WERI-Rb-1 (cell line): Measurements from ENCODE around the gene RHEBL1.
A peak's percentile ranks its signal among the peaks of the same experiment; 100 is the strongest.

Source experiments
- DNase-seq: peaks from one replicate; pipeline ENCODE4 v3.0.0-alpha.2; 2020
- H3K27ac ChIP-seq: fragments of 250-450 bp; sonication (Bioruptor Pico); 2 replicates; pipeline ENCODE4 v1.5.1; 2020; ENCODE audit warnings: mild to moderate bottlenecking, moderate library complexity
- H3K27me3 ChIP-seq: fragments of 250-450 bp; sonication (Bioruptor Pico); 2 replicates; pipeline ENCODE4 v1.5.1; 2021; ENCODE audit warnings: mild to moderate bottlenecking, low read depth, moderate library complexity; ENCODE audit not compliant: insufficient read depth, severe bottlenecking
- H3K36me3 ChIP-seq: fragments of 250-450 bp; sonication (Bioruptor Pico); 2 replicates; pipeline ENCODE4 v1.5.1; 2020; ENCODE audit warnings: mild to moderate bottlenecking, moderate library complexity
- H3K4me3 ChIP-seq: 2 replicates; pipeline ENCODE4 v1.5.1; 2011; ENCODE audit warnings: low read depth, mild to moderate bottlenecking, control low read depth, low read length
- H3K9me3 ChIP-seq: fragments of 250-450 bp; sonication (Bioruptor Pico); 2 replicates; pipeline ENCODE4 v1.5.1; 2021; ENCODE audit warnings: mild to moderate bottlenecking, moderate library complexity; ENCODE audit not compliant: severe bottlenecking
- CTCF ChIP-seq: IDR thresholded peaks from 2 replicates; pipeline ENCODE4 v1.5.1; 2011; ENCODE audit warnings: low read depth, mild to moderate bottlenecking, control low read depth, inconsistent platforms, low read length

The RHEBL1 gene

GRCh38 chr12:49091836-49092085 lies 22.0 kb upstream of the RHEBL1 start:
- peak overlapping the region; percentile 37 for H3K4me3 ChIP-seq
- no peak for DNase-seq
- TF ChIP-seq CTCF, result no peak

GRCh38 chr12:49091056-49091835 lies 21.5 kb upstream of the RHEBL1 start:
- no peak for DNase-seq
- Histone ChIP-seq H3K27me3 (peaks cover 50% of the 10 kb centered on the region), H3K27ac (no peak overlapping the region), H3K4me3 (no peak overlapping the region), H3K36me3 (no peaks in the 10 kb centered on the region; the same call in 1 of the 2 replicates), H3K9me3 (no peaks in the 10 kb centered on the region)
- TF ChIP-seq CTCF, result no peak

More at GRCh38 chr12:49091836-49092085, 22.0 kb upstream of the RHEBL1 start:
- Histone ChIP-seq H3K27me3 (peaks cover 50% of the 10 kb centered on the region), H3K9me3 (no peaks in the 10 kb centered on the region), H3K27ac (no peak overlapping the region), H3K36me3 (peaks cover 2% of the 10 kb centered on the region)

GRCh38 chr12:49089821-49090773 lies 20.3 kb upstream of the RHEBL1 start:
- H3K4me3 ChIP-seq, result no peak overlapping the region; the same call in 1 of the 2 replicates
- no peak overlapping the region for H3K27ac ChIP-seq
- peaks cover 50% of the 10 kb centered on the region for H3K27me3 ChIP-seq
- no peaks in the 10 kb centered on the region for H3K36me3 ChIP-seq
- no peaks in the 10 kb centered on the region for H3K9me3 ChIP-seq
- peak; percentile 53 for TF ChIP-seq CTCF
- peak; percentile 24 for DNase-seq

- Histone ChIP-seq H3K27me3 (peaks cover 44% of the 10 kb centered on the region), H3K4me3 (no peak overlapping the region), H3K9me3 (peaks cover 4% of the 10 kb centered on the region)
Observed at GRCh38 chr12:49088932-49089330, 19.2 kb upstream of the RHEBL1 start.

More at GRCh38 chr12:49088932-49089330, 19.2 kb upstream of the RHEBL1 start:
- Histone ChIP-seq H3K27ac (no peak overlapping the region), H3K36me3 (no peaks in the 10 kb centered on the region)
- no peak for DNase-seq
- no peak for TF ChIP-seq CTCF
